T-cell (primary cell): ENCODE results near the gene LRRC51. TPM values are rescaled to one million over a fixed set of nuclear protein-coding genes. Genes with fewer than 3 reads are reported as not detected.

Experiments
- ATAC-seq, 4 experiments: fragments of 200-7000 bp in 3 of 4; fragments of 150-1000 bp in 1 of 4; cut with Tn5 transposase; replicated peaks in 1 of 4; 1 replicate in 3 of 4; 2 replicates in 1 of 4; pipeline ENCODE4 v1.10.0; 2021; ENCODE audit warnings: moderate library complexity in 3 of 4, mild to moderate bottlenecking in 2 of 4, moderate number of reproducible peaks in 1 of 4
- CTCF ChIA-PET, 2 donors: fragments of 300-600 bp; sonication (Branson Sonifier 250); formaldehyde crosslinking; loops; one replicate each; lab custom pipeline; 2022; ENCODE audit warnings: antibody characterized with exemption in 2 of 2; lab: Charles Lee
- POLR2A ChIA-PET, 2 donors: fragments of 300-600 bp; sonication (Branson Sonifier 250); formaldehyde crosslinking; loops; one replicate each; lab custom pipeline; 2022; ENCODE audit warnings: antibody characterized with exemption in 2 of 2; lab: Charles Lee
- DNase-seq, 35 experiments: peaks; one replicate each; pipeline versions ENCODE4 v3.0.0 to v3.0.0-alpha.2; 2013 to 2023
- H3K27ac ChIP-seq: one replicate; pipeline ENCODE4 v1.5.1; 2013; ENCODE audit warnings: low read length
- H3K27me3 ChIP-seq, 2 experiments: replicated peaks in 1 of 2; 1 replicate in 1 of 2; 2 replicates in 1 of 2; pipeline versions ENCODE4 v1.6.1 to v1.7.0; 2013; ENCODE audit warnings: low read length in 1 of 2, mixed read lengths in 1 of 2; ENCODE audit not compliant: control insufficient read depth in 2 of 2, insufficient read depth in 2 of 2; ENCODE audit errors: extremely low read depth in 1 of 2
- H3K36me3 ChIP-seq, 2 donors: 1 replicate in 1 of 2; 2 replicates in 1 of 2; pipeline versions ENCODE4 v1.6.1 to v1.7.0; 2013; ENCODE audit warnings: low read length in 1 of 2; ENCODE audit not compliant: control insufficient read depth in 2 of 2, insufficient read depth in 1 of 2; ENCODE audit errors: extremely low read depth in 1 of 2
- H3K4me1 ChIP-seq, 2 experiments: 1 replicate in 1 of 2; 2 replicates in 1 of 2; pipeline versions ENCODE4 v1.6.1 to v1.7.0; 2013; ENCODE audit warnings: low read length in 2 of 2, mixed read lengths in 1 of 2; ENCODE audit not compliant: insufficient read depth in 2 of 2, control insufficient read depth in 1 of 2; ENCODE audit errors: extremely low read depth in 1 of 2
- H3K4me3 ChIP-seq, 2 donors: 1 replicate in 1 of 2; 2 replicates in 1 of 2; pipeline versions ENCODE4 v1.5.1 to v1.7.0; 2013; ENCODE audit warnings: mild to moderate bottlenecking in 2 of 2, low read length in 1 of 2, moderate library complexity in 1 of 2; ENCODE audit not compliant: control insufficient read depth in 1 of 2; ENCODE audit errors: extremely low read depth in 1 of 2
- H3K9me3 ChIP-seq: 2 replicates; pipeline ENCODE4 v1.7.0; 2013
- H3K27ac Mint-ChIP-seq, 2 donors: one replicate each; pipeline ENCODE4 v1.8.0; 2020 to 2021; ENCODE audit warnings: mild to moderate bottlenecking in 2 of 2, mixed read lengths in 2 of 2
- H3K27me3 Mint-ChIP-seq, 2 donors: one replicate each; pipeline ENCODE4 v1.8.0; 2021 to 2022; ENCODE audit warnings: mixed read lengths in 2 of 2
- H3K36me3 Mint-ChIP-seq: one replicate; pipeline ENCODE4 v1.8.0; 2021; ENCODE audit warnings: mixed read lengths
- H3K4me1 Mint-ChIP-seq, 3 donors: one replicate each; pipeline ENCODE4 v1.8.0; 2020 to 2022; ENCODE audit warnings: mixed read lengths in 3 of 3, mild to moderate bottlenecking in 1 of 3
- H3K4me3 Mint-ChIP-seq, 3 donors: one replicate each; pipeline ENCODE4 v1.8.0; 2020 to 2022; ENCODE audit warnings: mild to moderate bottlenecking in 3 of 3, mixed read lengths in 3 of 3, moderate library complexity in 3 of 3
- H3K9me3 Mint-ChIP-seq, 3 donors: one replicate each; pipeline ENCODE4 v1.8.0; 2020 to 2022; ENCODE audit warnings: mixed read lengths in 3 of 3
- WGBS: methylation state at CpG from one replicate; pipeline ENCODE4 v1.1.5; 2013; ENCODE audit warnings: missing lambda C conversion rate; ENCODE audit not compliant: insufficient coverage; 5-methylcytosine and 5-hydroxymethylcytosine counted together
- total RNA-seq, 35 experiments: library from RNA in 6 of 35; stranded (reverse) in 6 of 35; fragments of 120-200 nt in 1 of 35; gene quantifications; one replicate each; pipeline versions ENCODE4 v1.2.1 to v1.2.4 and lab custom pipeline; 2013 to 2026

Gene LRRC51
- total RNA-seq, 5 donors from 2014 or later (not counting 1 experiment from before 2014, with no cell fraction given) = 2.5 to 5.1 (median 3.7) TPM

DNA sequence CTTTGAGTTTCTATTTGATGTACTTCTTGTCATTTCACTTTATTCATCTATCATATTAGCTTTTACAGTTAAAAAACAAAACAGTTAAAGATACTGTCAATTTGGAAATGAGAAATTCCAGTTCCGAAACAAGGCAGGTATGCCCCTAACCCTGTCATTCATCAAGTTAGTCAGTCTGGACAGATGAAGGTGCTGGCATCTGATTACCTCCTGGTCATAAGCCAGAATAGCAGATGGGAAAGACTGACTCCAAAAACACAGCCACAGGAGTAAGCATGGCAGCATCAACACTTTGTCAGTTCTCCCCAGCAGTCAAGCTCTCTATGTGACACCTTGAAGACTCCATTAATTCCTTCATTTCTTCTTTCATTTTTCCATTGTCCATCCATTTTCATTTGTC, 4.3 kb downstream of the LRRC51 start:
- DNase-seq (no peak), ATAC-seq (no peak)
- POLR2A ChIA-PET = interaction anchor here in 1 of 2 donors (0.5 kb wide), 1 partner anchor 27 kb away, joined by 3 read pairs; no protein-coding TSS in a partner anchor
- H3K36me3 ChIP-seq = peaks cover 0 to 21% of the 10 kb centered on the region in 2 donors
- WGBS = 100% methylated on average over 1 of the region's 1 CpG
- Mint-ChIP-seq H3K27ac (peak overlapping the region in 1 of 2 donors; percentile 19), H3K9me3 (no peaks in the 10 kb centered on the region), H3K36me3 (peaks cover 12% of the 10 kb centered on the region), H3K4me3 (no peak overlapping the region), H3K27me3 (no peaks in the 10 kb centered on the region), H3K4me1 (peaks cover 28 to 36% (median 29%) of the 10 kb centered on the region in 3 donors)
- peaks cover 4 to 11% of the 10 kb centered on the region in 2 experiments for H3K4me1 ChIP-seq
- H3K27me3 ChIP-seq = no peaks in the 10 kb centered on the region
- CTCF ChIA-PET = interaction anchor here (0.6 to 1.6 kb wide), 4 partner anchors 60 to 353 kb away, joined by 3 to 5 read pairs (median 5); no protein-coding TSS in a partner anchor
- H3K9me3 ChIP-seq = no peaks in the 10 kb centered on the region
- H3K4me3 ChIP-seq = no peak overlapping the region
- H3K27ac ChIP-seq = no peak overlapping the region

DNA sequence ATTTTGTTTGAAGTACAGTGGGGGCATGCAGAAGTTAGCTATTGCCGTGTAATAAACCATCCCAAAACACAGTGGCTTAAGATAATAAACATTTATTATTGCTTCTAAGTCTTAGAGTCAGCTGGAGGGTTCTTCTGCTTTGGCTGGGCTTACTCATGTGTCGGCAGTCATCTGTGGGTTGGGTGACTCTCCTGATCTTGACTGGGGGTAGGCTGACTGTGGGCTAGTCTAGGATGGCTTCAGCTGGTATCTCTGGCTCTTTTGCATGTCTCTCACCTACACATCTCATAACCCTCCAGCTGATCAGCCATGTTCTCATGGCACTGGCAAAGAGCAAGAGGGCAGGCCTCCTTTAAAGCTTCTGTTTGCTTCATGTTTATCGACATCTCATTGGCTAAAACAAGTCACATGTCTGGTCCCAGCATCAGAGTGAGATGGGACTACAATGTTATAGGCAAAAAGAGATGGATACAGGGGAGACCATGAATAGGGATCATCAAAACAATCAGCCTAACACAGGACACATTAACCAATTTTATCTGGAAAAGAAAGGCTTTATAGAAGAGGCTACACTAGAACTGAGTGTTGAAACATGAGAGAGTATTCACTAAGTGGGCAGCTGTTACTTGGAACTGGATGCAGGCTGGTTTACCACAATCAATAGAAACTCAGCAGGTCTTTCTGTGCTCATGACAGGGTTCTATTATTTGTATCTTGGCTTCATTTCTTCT, 5.1 kb downstream of the LRRC51 start:
- Mint-ChIP-seq H3K27ac (peak overlapping the region; percentile 56), H3K9me3 (no peaks in the 10 kb centered on the region), H3K4me3 (no peak overlapping the region), H3K4me1 (peaks cover 20 to 28% (median 22%) of the 10 kb centered on the region in 3 donors), H3K27me3 (no peaks in the 10 kb centered on the region), H3K36me3 (peaks cover 12% of the 10 kb centered on the region)
- Histone ChIP-seq H3K36me3 (peaks cover 0 to 24% of the 10 kb centered on the region in 2 donors), H3K27me3 (no peaks in the 10 kb centered on the region), H3K4me3 (no peak overlapping the region), H3K9me3 (no peaks in the 10 kb centered on the region), H3K4me1 (peaks cover 4 to 8% of the 10 kb centered on the region in 2 experiments), H3K27ac (no peak overlapping the region)
- ATAC-seq (no peak), DNase-seq (no peak)
- ChIA-PET CTCF (interaction anchor here in 1 of 2 donors (0.7 to 1.6 kb wide), 3 partner anchors 54 to 66 kb away, joined by 3 to 5 read pairs (median 5); no protein-coding TSS in a partner anchor), POLR2A (interaction anchor here in 1 of 2 donors (0.6 kb wide), 1 partner anchor 36 kb away, joined by 5 read pairs; no protein-coding TSS in a partner anchor)
- 100% methylated on average over 1 of the region's 3 CpGs for WGBS

DNA sequence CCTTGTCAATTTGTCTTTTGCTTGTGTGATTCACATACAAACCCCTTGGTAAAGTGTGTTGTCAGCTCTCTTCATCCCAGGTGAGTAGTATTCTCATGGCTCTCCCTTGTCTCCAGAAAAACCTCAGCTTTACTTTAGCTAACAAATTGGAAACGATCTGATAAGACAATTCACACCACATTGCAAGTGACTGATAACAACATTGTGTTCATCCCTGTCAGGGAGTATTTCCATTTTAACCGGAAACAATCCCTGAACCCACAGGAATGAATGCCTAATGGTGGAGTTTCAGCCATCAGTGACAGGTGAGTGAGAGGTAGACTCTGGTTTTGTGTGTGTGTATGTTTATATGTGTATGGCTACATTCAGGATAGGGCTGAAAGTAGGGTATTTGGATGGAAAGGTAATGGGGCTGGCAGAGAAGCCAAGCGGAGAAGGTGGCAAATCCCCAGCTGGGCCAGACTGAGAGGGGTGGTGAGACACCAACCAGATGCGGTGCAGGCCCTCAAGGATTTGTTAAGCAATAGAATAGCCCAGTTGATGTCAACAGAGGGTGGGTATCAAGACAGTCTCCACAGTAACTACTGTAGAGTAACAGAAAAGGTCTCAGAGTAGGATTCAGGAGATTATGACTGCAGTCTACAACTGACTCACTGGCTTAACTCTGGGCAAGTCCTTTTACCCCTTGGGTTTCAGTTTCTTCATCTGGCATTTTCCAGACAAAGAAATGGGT, 7.6 kb downstream of the LRRC51 start:
- DNase-seq (no peak), ATAC-seq (no peak)
- no peaks in the 10 kb centered on the region for H3K27me3 Mint-ChIP-seq
- 98% methylated on average over 3 of the region's 4 CpGs for WGBS
- Histone ChIP-seq H3K27ac (no peak overlapping the region), H3K9me3 (no peaks in the 10 kb centered on the region), H3K27me3 (no peaks in the 10 kb centered on the region), H3K36me3 (peaks cover 0 to 24% of the 10 kb centered on the region in 2 donors), H3K4me1 (peaks cover 0 to 4% of the 10 kb centered on the region in 2 experiments), H3K4me3 (no peak overlapping the region)
- no peaks in the 10 kb centered on the region for H3K9me3 Mint-ChIP-seq
- H3K4me1 Mint-ChIP-seq = peaks cover 10 to 15% (median 11%) of the 10 kb centered on the region in 3 donors
- H3K4me3 Mint-ChIP-seq = no peak overlapping the region
- POLR2A ChIA-PET = no interaction called here
- peaks cover 12% of the 10 kb centered on the region for H3K36me3 Mint-ChIP-seq
- CTCF ChIA-PET = interaction anchor here in 1 of 2 donors (1.6 kb wide), 1 partner anchor 63 kb away, joined by 7 read pairs; no protein-coding TSS in a partner anchor
- H3K27ac Mint-ChIP-seq = peak overlapping the region in 1 of 2 donors; percentile 30

DNA sequence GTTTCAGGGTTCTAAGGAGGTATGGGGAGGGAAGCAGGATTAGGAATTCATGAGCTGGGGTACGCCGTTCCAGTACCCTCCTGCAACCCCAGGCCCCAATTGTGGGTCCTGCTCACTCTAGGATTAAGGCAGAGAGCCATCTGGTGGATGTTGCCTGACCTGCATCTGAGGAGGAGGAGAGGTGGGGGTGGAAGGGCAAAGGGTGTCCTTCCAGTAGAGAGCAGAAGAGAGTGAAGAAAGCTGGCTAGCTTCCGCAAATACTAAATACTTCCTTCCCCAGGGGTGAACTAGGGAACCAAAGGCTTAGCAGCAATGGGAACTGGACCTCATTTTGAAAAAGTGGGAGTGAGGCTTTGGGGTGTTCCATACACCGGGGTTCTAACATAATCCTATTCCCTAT, 10.6 kb downstream of the LRRC51 start:
- no peaks in the 10 kb centered on the region for H3K27me3 Mint-ChIP-seq
- Histone ChIP-seq H3K27ac (no peak overlapping the region), H3K27me3 (no peaks in the 10 kb centered on the region), H3K36me3 (peaks cover 5 to 36% of the 10 kb centered on the region in 2 donors), H3K4me1 (peaks cover 0 to 4% of the 10 kb centered on the region in 2 experiments), H3K4me3 (no peak overlapping the region), H3K9me3 (no peaks in the 10 kb centered on the region)
- ChIA-PET CTCF (interaction anchor here (0.6 to 2.5 kb wide), 21 partner anchors 9 to 340 kb away, joined by 3 to 40 read pairs (median 5); no protein-coding TSS in a partner anchor), POLR2A (no interaction called here)
- H3K9me3 Mint-ChIP-seq = no peaks in the 10 kb centered on the region
- peaks cover 10 to 12% (median 11%) of the 10 kb centered on the region in 3 donors for H3K4me1 Mint-ChIP-seq
- peak overlapping the region; percentile 6 to 70 for H3K27ac Mint-ChIP-seq
- peak; percentile 89 to 99 (median 90) for ATAC-seq
- H3K36me3 Mint-ChIP-seq = peaks cover 17% of the 10 kb centered on the region
- H3K4me3 Mint-ChIP-seq = no peak overlapping the region
- 40% methylated on average over 2 of the region's 4 CpGs for WGBS
- peak; percentile 43 to 82 (median 67) for DNase-seq

DNA sequence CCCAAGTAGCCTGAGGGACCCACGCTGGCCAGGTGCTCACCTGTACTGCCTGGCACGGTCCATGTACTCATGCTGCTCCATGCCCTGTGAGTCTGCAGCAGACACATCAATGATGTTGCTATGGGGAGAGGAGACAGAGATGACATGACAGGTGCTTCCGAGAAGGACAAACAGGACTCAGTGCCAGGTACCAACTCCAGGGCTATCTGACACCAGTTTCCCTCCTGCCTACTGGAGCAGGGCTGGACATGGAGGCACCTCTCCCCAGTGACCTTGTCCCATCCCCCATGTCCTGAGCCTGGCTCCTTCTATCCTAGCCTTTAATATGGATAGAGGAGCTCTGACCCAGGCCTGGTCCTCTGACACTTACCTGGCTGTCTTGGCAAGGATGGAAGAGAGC, 18.1 kb downstream of the LRRC51 start:
- no peak for ATAC-seq
- POLR2A ChIA-PET = no interaction called here
- no peak overlapping the region for H3K27ac Mint-ChIP-seq
- CTCF ChIA-PET = interaction anchor here in 1 of 2 donors (1.1 kb wide), 1 partner anchor 73 kb away, joined by 3 read pairs; no protein-coding TSS in a partner anchor
- WGBS = 100% methylated on average over 2 of the region's 3 CpGs
- Histone ChIP-seq H3K27ac (no peak overlapping the region), H3K4me1 (peaks cover 10 to 43% of the 10 kb centered on the region in 2 experiments), H3K9me3 (no peaks in the 10 kb centered on the region), H3K27me3 (no peaks in the 10 kb centered on the region), H3K36me3 (peaks cover 5 to 53% of the 10 kb centered on the region in 2 donors), H3K4me3 (no peak overlapping the region)
- no peaks in the 10 kb centered on the region for H3K27me3 Mint-ChIP-seq
- no peak overlapping the region for H3K4me3 Mint-ChIP-seq
- H3K36me3 Mint-ChIP-seq = peaks cover 22% of the 10 kb centered on the region
- H3K9me3 Mint-ChIP-seq = no peaks in the 10 kb centered on the region
- H3K4me1 Mint-ChIP-seq = peaks cover 35 to 39% (median 37%) of the 10 kb centered on the region in 3 donors
- no peak for DNase-seq

DNA sequence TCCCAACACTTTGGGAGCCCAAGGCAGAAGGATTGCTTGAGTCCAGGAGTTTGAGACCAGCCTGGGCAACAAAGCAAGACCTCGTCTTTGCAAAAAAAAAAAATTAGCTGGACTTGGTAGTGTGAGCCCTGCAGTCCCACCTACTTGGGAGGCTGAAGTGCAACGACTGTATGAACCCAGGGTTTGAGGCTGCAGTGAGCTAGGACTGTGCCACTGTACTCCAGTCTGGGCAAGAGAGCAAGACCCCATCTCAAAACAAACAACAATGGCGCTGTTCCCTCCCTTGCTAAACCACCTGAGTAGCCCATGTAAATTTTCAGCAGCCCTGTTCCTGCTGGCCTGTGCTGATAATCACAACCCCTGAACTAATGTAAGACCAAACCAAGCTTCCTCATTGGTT, 19.4 kb downstream of the LRRC51 start:
- Histone ChIP-seq H3K4me1 (peaks cover 12 to 49% of the 10 kb centered on the region in 2 experiments), H3K9me3 (no peaks in the 10 kb centered on the region), H3K36me3 (peaks cover 5 to 46% of the 10 kb centered on the region in 2 donors), H3K27me3 (no peaks in the 10 kb centered on the region), H3K4me3 (no peak overlapping the region), H3K27ac (no peak overlapping the region)
- H3K4me1 Mint-ChIP-seq = peaks cover 44 to 51% (median 47%) of the 10 kb centered on the region in 3 donors
- H3K27ac Mint-ChIP-seq = peak overlapping the region in 1 of 2 donors; percentile 86
- H3K4me3 Mint-ChIP-seq = no peak overlapping the region
- H3K27me3 Mint-ChIP-seq = no peaks in the 10 kb centered on the region
- ChIA-PET CTCF (interaction anchor here (1.2 to 1.6 kb wide), 2 partner anchors 9 to 121 kb away, joined by 3 read pairs; no protein-coding TSS in a partner anchor), POLR2A (no interaction called here)
- no peak for DNase-seq
- ATAC-seq = no peak
- WGBS = 70% methylated on average over 2 of the region's 3 CpGs
- no peaks in the 10 kb centered on the region for H3K9me3 Mint-ChIP-seq
- peaks cover 15% of the 10 kb centered on the region for H3K36me3 Mint-ChIP-seq
